Stimulated activated CD8-positive, alpha-beta memory T cell treated with anti-CD3 and anti-CD28 coated beads, Interleukin-15, amount 100 ng/mL, for 24 hours (primary cell): ENCODE results near the gene STARD7.
"Not testable (repeated sequence)": the region's sequence is repeated elsewhere in the genome, so short reads cannot be mapped to it uniquely, and the experiment has no call there.

Experiments used
- DNase-seq: peaks from one replicate; pipeline ENCODE4 v3.0.0-alpha.2; 2020; ENCODE audit warnings: low read depth

The STARD7 gene

DNA sequence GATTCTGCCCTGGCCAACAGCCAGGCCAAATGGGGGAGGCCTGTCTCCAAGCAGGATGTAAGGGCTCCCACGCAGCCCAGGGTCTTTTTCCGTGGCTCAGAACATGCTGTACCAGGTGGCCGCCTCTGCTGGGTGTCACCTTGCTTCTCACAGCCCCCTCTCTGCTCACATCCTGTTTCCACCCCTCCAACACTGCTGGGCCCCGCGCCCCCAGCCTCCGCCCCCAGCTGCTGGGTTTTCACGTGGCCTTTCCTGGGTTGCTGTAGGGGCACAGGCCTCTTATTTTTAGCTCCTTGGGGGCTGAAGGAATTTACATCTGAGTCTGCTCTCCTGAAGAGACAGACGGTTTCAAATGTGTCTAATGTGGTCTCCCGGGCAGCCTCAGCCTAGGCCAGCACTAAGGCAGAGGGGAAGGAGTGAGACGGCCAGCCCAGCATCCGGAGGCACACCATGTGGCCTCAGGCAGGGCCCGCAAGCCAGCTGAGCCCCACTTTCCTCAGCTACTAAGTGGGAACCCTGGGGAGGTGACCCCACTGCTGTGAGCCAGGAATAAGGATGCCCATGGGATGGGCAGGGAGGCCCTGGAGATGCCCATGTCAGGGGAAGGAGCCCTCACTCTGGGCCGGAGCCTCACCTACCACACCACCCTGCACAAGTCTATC, 44.7 kb downstream of the STARD7 start:
- DNase-seq: no peak

DNA sequence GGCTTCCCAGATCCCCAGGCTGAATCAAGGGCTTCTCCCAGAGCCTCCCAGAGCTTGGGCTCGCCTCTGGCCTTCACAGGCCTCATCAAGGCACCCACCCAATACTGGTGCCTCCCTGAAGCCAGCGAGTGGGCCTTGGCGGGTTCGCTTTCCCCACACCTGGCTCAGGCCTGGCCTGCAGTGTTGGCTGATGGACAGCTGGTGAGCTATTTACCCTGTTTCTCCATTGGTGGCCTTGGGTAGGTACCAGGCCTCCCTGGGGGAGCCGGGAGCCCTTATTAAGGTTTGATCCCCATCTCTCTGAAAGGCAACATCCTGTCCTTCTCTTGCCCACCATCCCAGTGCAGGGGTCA, 45.2 kb downstream of the STARD7 start:
- DNase-seq: no peak

DNA sequence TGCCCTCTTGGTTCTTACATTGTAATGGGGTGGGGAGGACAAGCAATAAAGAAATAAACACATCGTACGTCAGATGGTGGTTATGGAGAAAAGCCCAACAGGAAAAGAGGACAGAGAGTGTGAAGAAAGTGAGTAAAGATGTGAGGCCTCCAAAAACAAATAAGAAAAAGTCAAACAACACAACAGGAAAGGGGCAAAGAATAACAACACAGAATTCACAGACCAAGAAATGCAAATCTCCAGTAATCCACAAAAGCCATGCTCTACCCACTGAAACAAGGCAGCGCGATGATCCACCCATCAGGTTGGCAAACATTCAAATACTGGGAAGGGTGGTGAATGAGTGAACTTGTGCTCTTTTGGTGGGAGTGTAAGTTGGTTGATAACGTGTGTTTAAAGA, 46.7 kb downstream of the STARD7 start:
- no peak for DNase-seq

DNA sequence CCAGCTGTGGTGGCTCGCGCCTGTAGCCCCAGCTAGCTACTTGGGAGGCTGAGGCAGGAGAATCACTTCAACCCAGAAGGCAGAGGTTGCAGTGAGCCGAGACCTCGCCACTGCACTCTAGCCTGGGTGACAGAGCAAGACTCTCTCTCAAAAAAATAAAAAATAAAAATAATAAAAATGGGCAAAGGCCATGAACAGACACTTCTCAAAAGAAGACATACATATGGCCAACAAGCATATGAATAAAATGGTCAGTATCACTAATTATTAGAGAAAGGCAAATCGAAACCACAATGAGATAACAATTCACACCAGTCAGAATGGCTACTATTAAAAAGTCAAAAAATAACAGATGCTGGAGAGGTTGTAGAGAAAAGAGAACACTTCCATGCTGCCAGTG, 48.3 kb downstream of the STARD7 start:
- not testable (repeated sequence) for DNase-seq

DNA sequence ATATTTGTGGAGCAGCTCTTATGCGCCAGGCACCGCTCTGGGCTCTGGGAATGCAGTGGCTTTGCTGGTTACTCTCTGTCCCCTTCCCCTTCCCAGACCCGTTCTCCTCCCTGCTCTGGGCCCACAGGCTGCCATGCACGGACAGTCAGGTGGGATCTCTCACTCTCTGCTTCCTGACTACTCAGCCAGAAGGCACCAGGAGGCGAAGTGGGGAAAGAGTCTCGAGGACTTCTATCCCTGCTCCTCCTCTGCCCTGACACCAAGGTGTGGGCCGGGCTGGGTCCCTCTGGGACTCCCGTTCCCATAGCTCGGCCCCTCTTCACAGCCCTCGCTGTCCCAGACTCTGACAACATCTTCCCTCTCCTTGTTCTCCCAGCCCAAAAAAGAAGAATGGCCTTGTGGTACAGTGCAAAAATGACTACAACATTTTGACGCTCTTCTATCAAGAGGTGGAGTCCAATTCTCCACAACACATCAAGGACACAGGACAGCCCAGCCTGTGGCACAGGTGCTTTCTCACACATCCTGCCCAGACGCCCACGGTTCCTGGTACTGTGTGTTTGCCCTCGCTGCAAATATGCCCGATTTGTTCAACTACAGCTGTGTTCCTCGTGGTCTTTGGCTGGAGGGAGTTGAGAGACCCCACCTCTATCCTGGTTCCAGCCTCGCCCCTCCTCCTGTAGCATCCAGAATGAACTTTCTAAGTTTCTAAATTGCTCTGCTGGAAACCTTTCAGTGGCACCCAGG, 49.4 kb downstream of the STARD7 start:
- DNase-seq: no peak

DNA sequence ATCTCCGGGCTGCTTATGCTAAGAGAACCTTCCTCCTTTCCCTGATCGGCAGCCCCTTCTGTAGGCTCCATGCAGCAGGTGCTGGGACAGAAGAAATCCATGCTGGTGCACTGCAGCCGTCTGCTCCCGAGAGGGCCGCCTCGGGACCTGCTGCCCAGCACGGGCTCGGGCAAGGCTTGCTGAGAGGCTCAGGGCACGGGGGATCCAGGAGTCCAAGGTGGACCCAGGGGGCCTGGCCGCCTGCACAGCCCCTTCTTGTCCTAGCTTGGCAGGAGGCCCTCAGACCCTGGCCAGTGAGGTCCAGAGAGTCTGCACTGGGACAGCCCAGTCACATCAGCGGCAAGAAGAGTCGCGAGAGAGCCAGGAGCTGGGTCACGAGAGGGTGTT, 50.1 kb downstream of the STARD7 start:
- DNase-seq: no peak

DNA sequence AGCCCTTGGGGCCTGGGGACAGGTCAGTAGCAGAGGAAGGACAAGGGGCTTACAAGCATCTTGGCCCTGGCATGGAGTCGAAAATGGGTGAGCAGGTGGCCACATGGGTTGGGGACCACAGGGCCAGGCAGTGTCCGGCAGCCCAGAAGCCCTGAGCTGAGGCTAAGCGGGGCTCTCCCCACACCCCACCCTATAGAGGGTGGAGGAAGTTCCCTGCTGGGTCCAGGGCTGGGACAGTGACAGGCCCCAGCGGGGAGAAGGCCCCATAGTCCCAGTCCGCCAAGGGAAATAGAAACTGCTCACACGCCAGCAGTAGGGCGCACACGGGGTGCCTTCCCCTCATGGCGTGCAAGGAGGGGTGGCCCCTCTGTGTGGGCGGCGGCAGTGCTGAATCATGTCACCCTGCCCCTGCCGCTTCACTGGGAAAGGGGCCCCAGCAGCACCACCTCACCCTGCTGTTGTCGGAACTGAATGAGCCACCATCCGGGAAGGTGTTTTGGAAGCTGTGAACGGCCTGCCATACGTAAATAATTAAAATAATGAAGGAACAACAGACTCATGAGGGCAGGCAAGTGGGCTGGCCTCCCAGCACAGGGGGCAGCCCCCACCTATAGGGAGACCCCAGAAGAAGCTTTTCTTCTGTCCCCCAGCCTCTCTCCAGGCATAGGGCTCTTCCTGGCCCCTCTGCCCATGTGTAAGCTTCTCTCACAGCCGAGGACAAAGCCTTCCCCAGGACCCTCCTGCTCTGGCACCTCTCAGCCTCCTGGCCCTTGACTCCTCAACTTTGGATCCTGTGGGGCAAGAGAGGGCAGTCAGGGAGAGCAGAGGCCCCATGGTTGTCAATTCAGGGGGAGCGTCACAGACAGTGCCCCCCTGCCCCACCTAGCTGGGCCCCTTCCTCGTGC, 50.7 kb downstream of the STARD7 start:
- DNase-seq: peak; percentile 74

DNA sequence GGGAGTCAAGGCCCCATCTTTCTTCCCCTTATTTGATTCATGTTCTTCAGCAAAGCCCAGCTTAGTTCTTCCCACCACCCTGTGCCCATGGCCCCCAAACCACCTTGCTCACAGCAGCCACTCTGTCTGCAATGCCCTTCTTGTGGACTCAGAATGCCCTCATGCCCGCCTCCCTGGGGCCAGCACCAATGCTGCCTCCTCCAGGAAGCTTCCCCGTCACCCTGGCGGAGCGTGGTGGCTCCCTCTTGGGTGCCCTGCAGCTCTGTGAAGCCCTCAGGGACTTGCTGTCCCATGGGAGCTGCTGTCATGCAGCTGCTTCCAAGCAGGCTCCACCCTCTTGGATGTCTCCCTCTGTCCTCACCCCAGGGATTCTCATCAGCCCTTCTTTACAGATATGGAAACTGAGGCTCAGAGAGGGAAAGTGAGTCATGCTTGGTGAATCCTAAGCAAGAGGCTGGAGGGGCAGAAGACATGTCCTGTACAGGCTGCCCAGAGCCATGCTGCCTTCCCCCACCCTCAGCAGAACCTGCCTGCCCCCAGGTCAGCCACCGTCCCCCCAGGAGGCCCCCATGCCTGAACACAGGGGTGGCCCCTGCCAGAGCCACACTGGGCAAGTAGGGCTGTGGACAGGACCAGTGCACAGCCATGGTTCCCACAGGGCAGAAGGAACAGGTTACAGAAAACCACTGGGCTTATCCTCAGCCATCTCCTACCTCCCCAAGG, 51.5 kb downstream of the STARD7 start:
- no peak for DNase-seq

DNA sequence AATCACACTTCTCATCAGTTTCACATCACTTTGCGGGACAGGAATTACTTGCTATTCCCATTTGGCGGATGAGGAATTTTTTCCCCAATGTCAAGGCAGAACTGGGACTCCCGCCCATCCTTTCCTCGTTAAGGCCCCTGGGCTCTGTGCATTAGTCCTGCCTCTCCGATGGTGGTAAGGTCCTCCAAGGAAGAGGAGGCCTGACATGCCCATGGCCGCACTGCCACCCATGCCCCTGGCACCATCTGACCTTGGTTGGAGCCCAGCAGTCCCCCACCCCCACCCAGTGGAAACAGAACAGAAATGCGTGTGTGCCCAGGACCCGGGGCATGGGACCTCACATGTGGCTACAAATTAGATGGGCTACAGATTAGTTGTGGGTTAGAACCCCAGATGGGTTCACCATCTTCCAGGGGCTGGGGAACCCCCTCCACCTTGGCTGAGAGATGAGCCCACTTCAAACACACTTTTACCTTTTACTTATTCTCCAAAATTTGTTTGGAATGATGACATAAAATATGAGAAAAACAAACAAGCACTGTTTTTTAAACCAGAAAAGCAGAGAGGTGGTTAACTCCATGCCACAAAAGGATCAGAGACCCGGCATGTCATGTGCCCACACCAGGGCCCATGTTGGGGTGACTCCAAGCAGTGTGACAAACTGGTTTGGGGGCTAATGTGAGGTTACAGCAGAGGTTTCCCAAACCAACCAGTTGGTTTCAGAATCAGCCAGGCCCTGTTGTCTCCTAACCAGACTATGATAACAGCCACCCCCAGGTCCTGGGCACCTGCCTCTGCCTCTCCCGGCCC, 52.4 kb downstream of the STARD7 start:
- no peak for DNase-seq

DNA sequence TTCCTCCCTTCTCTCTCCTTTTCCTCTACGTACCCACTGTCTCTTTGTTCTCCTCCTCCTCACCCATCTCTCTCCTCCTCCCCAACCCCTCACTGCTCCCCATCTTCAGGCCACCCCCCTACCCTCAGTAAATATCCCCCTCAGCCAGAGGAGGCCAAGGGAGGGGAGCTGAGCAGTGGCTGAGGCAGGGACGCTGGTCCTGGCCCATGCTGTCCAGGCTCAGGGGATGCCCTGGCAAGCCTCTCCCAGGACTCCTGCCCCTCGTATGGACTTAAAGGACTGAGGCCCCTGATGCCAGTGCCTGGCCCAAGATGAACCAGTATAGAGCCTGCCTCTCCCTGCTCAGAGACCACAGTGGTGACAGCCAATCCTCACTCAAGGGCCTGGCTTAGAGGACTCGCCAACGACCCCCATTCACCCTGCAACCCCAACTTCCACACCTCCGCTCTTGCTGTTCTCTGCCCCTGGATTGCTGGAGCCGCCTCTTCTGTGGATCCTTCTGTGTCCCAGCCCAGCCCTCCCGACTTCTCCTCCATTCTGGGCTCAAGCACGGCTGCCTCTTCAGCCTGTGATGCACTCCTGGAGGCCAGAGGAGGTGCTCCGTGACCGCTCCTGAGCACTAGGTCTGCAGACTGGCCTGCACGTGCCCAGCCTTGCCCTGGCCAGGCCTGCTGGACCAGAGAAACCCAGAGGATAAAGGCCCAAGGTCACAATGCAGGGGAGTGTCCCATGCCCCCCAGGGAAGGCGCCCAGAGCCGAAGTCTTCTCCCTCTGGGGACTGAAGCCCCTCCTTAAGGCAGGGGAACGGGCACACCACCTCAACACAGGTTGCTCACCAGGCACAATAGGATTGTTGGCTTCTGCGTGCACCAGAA, 53.9 kb downstream of the STARD7 start:
- no peak for DNase-seq

DNA sequence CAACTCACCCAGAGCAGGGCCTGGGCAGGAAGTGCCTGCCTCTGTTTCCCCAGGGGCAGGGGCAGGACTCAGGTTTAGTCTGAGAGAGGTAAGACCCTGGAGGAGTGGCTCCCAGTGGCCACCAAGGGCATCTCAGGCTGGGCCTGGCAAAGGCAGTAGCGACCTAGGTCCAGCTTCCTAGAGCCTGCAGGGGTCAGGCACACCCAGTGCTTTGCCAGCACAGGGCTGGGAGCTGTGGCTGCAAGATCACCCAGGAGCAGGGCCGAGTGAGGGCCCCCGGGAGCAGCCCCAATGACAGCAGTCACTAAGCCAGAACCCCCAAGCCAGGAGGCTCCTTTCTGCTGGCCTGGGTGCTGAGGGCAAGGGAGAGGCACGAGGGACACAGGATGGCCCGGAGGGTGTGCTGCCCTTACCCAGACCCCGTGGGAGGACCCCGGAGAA, 54.6 kb downstream of the STARD7 start:
- no peak for DNase-seq

DNA sequence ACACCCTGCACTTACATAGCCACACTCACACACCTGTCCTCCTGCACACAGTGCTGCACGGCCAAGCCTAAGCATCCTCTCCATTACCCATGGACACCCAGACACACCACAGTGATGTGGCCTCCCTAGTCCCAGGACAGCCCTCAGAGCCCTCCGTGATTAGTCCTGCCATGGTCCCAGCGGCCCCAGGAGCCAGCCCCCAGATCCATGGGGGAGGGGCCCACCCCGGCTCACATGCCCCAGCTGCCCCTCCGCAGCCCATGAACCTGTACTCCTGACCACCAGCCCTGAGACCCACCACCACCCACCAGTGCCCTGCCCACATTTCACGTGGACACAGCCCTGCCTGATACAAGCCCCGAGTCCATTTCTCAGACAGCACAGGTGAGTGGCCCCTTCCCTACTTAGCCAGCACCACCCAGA, 55.3 kb downstream of the STARD7 start:
- no peak for DNase-seq

DNA sequence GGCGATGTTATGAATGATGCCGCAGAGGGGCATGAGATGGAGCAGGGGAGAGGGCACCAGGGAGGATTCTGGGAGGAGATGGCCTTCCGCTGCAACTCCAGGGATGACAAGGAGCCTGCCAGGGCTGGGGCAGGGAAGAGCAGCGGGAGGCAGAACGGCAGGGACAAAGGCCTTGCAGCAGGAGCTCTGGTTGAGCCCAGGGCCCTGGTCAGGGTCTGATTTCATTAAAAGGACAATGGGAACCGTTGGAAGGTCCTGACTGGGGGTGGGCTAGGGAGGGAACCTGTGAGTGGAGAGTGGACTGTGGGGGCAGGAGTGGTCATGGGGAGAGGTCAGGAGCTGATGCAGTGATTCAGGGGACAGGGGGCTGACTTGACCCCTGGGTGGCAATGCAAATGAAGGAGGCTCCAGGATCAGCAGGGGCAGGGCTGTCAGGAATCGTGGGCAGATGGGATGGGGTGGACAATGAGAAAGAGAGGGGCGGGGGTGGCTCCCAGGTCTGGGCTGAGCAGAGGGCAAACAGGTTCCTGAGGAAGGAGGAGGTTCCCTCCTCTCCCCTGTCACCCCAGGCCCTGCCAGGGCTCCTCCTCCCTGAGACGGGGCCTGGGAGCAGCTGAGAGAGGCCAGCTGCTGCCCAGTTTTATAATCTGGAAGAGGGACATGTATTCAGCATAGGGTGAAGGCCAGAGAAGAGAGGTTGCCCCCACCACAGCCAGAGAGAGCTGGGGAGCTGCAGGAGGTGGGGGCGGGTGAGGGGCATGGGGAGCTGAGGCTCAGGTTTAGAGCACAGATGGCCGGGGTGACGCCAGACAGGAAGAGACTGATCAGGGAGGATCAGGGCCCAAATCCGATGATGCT, 56.1 kb downstream of the STARD7 start:
- DNase-seq: no peak

DNA sequence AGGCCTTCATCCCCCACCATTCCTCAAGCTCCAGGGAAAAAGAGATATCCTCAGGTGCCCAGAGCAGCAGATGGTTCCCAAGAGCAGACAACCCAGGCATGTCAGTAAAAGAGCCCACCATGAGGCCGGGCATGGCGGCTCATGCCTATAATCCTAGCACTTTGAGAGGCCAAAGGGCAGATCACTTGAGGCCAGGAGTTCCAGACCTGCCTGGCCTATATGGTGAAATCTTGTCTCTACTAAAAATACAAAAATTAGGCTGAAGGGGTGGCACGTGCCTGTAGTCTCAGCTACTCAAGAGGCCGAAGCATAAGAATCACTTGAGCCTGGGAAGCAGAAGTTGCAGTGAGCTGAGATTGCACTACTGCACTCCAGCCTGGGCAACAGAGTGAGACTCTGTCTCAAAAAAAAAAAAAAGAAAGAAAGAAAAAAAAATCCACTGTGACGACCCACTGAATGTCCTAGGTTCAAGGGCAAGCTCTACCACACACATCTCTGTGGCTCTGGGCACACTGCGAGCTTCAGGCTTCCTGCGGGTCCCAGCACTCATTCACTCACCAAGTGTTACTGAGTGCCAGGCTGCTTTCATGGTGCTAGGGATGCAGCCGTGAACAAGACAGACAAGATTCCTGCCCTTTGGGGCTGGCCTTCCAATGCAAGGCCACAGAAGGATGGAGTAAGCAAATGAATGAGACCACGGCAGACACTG, 56.9 kb downstream of the STARD7 start:
- DNase-seq: no peak

DNA sequence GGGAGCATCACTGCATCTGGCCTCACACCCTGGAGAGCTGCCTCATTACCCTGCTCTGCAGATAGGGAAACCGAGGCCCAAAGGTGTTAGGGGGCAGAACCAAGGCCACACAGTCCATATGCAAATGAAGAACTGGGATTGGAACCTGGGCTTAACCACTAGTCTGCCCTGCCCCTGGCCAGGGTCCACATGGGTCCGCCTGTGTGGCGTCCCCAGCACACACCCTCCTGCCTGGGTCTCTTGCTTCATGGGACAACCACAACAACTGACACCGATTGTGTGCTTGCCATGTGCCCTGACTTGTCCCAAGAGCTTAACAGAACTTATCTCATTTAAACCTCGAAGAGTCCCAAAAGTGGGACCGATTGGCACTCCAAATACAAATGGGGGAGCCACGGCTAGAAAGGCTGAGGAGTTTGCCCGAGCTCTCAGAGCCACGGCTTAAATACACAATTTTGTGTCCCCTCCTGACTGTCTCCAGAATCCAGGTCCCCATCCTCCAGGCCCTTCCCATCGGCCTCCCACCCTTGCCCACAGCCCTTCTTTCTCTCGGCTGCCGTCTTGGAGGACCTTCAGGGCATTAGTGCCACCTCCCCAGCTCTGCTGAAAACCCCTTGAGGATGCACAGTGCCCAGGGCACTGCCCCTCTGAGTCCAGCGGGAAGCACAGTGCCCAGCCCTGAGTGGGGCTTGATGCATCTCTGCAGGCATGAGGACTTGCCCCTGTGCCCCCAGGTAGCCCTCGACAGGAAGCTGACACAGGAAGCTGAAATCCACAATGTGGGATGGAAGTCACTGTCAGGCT, 57.6 kb downstream of the STARD7 start:
- DNase-seq: no peak

DNA sequence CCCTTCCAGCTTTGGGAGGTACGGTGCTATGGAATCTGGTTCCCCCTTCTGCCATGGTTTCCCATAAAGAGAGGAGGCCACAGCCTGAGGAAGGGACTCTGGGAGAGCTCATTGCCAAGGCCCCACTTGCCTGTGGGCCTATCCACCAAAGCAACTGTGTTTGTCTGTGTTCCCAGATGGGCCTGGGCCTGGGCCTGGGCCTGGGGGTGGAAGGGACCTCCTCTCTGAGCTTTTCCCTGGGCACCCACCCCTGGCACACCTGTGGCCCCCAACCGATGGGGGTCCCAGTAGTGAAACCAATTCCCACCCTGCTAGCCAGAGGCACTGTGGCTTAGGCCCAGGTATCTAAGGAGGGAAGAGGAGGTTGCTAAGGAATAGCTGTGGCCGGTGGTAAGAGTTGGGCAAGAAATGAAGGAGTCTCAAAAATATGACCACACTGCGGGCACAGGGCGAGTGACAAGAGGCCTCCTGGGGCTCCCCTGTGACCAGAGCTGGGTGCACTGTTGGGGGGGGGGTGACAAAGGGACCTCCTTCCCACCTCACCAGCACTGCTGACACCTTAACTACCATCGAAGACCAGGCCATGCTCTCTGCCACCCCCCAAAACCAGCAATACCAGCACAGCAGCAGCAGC, 58.5 kb downstream of the STARD7 start:
- no peak for DNase-seq
